Measurements from ENCODE around the gene CCNT2.
A peak's percentile ranks its signal among the peaks of the same experiment; 100 is the strongest.

The CCNT2 gene

DNA sequence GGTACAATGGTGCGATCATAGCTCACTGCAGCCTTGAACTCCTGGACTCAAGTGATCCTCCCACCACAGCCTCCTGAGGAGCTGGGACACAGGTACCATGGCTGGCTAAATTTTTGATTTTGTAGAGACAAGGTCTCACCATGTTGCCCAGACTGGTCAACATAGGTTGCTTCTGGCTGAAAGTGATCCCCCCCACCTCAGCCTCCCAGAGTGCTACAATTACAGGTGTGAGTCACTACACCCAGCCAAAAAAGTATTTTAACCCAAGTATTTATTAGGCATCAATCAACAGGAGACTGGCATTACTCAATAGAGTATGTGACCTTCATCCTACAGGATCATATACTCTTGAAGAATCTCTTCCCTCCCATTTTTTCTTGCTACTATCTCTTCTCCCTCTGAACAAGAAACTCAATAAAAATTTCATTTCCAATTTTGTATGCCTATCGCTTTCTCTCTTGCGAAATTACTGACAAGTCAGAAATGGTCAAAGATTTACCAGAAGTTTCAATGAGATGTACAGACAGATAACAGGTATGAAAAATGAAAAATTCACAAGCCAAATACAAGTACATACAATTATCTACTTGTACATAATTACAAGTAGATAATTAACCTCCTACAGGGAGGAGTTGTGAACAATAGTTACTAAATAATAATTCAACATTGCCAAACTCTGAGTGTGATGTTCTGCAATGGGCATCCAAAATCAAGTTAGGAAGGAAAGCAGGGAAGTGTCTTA is 34.9 kb upstream of the CCNT2 start:
- TF ChIP-seq, protein P1, sequence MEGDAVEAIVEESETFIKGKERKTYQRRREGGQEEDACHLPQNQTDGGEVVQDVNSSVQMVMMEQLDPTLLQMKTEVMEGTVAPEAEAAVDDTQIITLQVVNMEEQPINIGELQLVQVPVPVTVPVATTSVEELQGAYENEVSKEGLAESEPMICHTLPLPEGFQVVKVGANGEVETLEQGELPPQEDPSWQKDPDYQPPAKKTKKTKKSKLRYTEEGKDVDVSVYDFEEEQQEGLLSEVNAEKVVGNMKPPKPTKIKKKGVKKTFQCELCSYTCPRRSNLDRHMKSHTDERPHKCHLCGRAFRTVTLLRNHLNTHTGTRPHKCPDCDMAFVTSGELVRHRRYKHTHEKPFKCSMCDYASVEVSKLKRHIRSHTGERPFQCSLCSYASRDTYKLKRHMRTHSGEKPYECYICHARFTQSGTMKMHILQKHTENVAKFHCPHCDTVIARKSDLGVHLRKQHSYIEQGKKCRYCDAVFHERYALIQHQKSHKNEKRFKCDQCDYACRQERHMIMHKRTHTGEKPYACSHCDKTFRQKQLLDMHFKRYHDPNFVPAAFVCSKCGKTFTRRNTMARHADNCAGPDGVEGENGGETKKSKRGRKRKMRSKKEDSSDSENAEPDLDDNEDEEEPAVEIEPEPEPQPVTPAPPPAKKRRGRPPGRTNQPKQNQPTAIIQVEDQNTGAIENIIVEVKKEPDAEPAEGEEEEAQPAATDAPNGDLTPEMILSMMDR (IDR thresholded peaks at IDR 0.05) = no peak
- Histone ChIP-seq H3K4me3 (no peak overlapping the region), H3K27ac (no peak overlapping the region), H3K9me3 (peaks cover 0 to 13% (median 5%) of the 10 kb centered on the region in 3 donors), H3K4me1 (no peaks in the 10 kb centered on the region), H3K27me3 (no peaks in the 10 kb centered on the region), H3K36me3 (no peaks in the 10 kb centered on the region)
- intact Hi-C loops (cut with DNase I; ENCODE audit: low total_unique reads) = no loop called here
- no peak for DNase-seq

DNA sequence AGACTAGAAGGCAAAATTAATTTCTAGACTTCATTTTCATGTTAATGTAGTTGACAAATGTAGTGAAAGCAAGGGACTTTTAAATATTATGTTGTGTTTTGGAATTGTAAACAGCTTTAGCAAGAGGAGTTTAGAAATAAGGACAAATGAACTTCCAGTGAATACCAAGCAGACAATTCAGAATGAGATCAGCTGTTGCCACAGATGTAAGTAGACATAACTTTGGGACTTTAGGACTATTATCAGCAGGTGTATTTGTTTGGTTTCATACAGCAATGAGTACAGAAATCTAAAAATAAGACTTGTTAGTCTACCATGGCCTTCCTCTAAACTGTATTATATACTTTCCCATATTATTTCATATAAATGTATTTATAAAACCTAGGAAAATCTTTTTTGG is 34.2 kb upstream of the CCNT2 start:
- peaks cover 0 to 7% (median 0%) of the 10 kb centered on the region in 3 donors for H3K9me3 ChIP-seq
- DNase-seq = no peak
- TF ChIP-seq, protein P1 (IDR thresholded peaks at IDR 0.05) = no peak
- H3K4me1 ChIP-seq = no peaks in the 10 kb centered on the region
- H3K4me3 ChIP-seq = no peak overlapping the region
- no peaks in the 10 kb centered on the region for H3K27me3 ChIP-seq
- no peaks in the 10 kb centered on the region for H3K36me3 ChIP-seq
- intact Hi-C loops (cut with DNase I; ENCODE audit: low total_unique reads) = no loop called here
- H3K27ac ChIP-seq = no peak overlapping the region

DNA sequence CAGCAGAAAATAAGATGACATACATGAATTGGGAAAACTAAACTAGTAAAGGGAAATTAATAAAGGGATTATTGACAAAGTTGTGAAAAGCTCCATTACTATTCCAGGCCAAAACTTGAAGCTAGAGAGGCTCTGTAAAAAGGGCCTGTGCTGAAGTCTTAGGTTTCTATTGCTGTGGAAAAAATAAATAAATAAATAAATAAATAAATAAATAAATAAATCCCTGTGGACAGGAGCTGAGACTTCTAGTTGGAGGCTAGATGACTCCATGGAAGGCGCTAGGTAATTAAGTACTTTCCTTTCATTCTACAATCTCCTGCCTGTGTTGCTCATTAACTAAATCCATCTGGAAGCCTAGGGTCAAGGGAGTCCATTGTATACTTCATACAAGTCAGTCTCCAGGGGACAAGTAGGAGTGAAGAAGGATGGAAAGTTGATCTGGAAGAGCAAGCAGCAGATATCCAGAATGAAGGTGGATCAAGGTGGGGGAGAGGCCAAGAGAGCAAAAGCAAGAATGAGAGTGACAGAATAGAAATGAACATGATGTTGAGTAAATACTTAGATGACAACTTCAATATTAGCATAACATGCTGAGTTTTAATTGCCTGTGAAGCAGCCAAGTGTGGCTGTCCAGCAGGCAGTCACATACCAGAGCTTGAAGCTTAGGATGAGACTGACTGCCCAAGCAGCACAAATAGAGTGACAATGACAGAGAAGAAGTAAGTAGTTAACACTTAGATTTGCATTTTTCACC is 26.2 kb upstream of the CCNT2 start:
- H3K27ac ChIP-seq = no peak overlapping the region
- intact Hi-C loops (cut with DNase I; ENCODE audit: low total_unique reads) = no loop called here

DNA sequence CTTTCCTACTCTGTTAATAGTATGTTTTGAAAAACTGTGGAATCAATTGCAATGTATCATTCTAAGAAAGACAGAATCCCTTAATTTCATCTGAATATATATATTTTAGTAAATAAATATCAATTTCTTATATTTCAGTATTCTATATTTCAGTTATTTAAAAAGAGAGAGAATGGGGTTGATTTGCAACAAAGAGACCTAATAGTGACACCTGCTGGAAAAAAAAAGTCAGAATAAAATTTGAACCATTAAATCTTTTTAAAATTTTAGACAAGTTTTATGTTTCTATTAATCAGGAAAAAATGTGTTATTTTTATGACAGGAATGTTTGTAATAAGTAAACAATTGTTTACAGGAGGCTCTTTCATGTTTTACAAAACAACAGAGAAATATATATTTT is 20.7 kb upstream of the CCNT2 start:
- no peaks in the 10 kb centered on the region for H3K9me3 ChIP-seq
- DNase-seq = no peak
- no peaks in the 10 kb centered on the region for H3K27me3 ChIP-seq
- no peak overlapping the region for H3K27ac ChIP-seq
- H3K4me3 ChIP-seq = no peak overlapping the region
- intact Hi-C loops (cut with DNase I; ENCODE audit: low total_unique reads) = no loop called here
- TF ChIP-seq, protein P1 (IDR thresholded peaks at IDR 0.05) = peak in 1 of 2 experiments; percentile 20
- H3K36me3 ChIP-seq = no peaks in the 10 kb centered on the region
- H3K4me1 ChIP-seq = no peaks in the 10 kb centered on the region

More for the DNA sequence above, 26.2 kb upstream of the CCNT2 start:
- Histone ChIP-seq H3K4me3 (no peak overlapping the region), H3K4me1 (no peaks in the 10 kb centered on the region), H3K36me3 (no peaks in the 10 kb centered on the region), H3K9me3 (no peaks in the 10 kb centered on the region), H3K27me3 (no peaks in the 10 kb centered on the region)
- DNase-seq = no peak
- TF ChIP-seq, protein P1 (IDR thresholded peaks at IDR 0.05) = no peak

DNA sequence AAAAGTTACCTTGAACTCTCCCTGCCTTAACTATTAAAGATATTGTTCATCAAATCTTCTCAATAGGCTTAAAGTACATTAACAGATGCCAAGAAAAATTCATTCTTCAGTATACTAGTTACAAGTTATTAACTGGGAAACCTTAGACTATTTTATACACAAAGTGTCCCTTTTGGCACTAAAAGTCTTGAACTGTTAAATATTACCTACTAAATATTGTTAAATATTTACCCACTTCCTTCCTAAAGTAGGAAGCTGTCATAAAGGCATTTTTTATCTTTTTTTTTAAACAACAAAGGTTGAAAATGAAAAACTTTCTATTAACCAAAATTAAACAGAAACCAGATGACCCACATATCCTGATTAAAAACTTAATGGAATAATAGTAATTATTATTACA is 19.4 kb upstream of the CCNT2 start:
- Histone ChIP-seq H3K4me3 (no peak overlapping the region), H3K4me1 (no peaks in the 10 kb centered on the region), H3K27me3 (no peaks in the 10 kb centered on the region), H3K9me3 (no peaks in the 10 kb centered on the region), H3K27ac (no peak overlapping the region), H3K36me3 (no peaks in the 10 kb centered on the region)
- TF ChIP-seq, protein P1 (IDR thresholded peaks at IDR 0.05) = no peak
- intact Hi-C loops (cut with DNase I; ENCODE audit: low total_unique reads) = no loop called here
- no peak for DNase-seq
